GM06990 (cell line): ENCODE measurements around the gene IFTAP.
"Not testable (repeated sequence)": the region's sequence is repeated elsewhere in the genome, so short reads cannot be mapped to it uniquely, and the experiment has no call there.

Experiments used
- DNase-seq: peaks from one replicate; pipeline ENCODE4 v3.0.0-alpha.2; 2011; ENCODE audit not compliant: insufficient read length; ENCODE audit errors: extremely low read depth
- H3K27me3 ChIP-seq: replicated peaks from 2 replicates; pipeline ENCODE4 v1.6.0; 2011; ENCODE audit warnings: low read length; ENCODE audit not compliant: control insufficient read depth, insufficient read depth
- H3K36me3 ChIP-seq: 2 replicates; pipeline ENCODE4 v1.5.1; 2011; ENCODE audit warnings: low read length; ENCODE audit not compliant: control insufficient read depth, insufficient read depth
- H3K4me3 ChIP-seq: replicated peaks from 2 replicates; pipeline ENCODE4 v1.5.1; 2011; ENCODE audit warnings: low read depth, mild to moderate bottlenecking, control low read depth, low read length
- TF ChIP-seq, protein P1 (sequence below): IDR thresholded peaks from 2 replicates; pipeline ENCODE4 v1.5.1; 2011; ENCODE audit warnings: low read length, control low read depth, mild to moderate bottlenecking, inconsistent platforms; ENCODE audit not compliant: insufficient read depth, poor library complexity, severe bottlenecking

The IFTAP gene

DNA sequence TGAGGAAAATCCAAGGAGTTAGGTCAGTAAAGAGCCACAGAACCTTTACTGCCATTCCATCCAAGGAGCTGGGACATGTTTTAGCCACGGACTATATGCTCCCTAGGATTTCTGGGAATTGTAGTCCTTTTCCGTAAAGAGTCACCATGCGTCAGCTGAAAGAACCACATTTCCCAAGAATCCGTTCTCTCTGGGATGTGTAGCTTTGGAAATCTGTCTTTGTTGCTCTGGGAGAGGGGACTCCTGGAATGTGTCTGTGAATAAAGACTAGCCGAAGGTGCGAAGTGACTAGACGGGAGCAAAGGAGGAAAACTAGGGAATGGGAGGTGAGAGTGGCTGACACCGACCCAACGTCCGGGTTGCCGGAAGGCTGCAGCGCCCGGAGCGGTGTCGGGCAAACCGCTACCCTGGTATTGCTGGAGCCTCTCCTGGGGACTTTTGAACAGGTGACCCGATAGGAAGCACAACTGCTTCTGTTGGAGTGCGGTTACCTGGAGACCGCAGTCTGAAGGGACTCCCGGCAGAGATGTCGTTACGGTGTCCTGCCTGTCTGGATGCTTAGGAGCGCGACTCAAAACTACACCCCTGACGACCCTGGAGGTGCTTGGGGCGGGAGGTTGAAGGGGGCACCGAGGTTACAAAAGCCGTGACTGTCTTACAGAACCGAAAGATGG, at the start of gene IFTAP:
TSS of gene IFTAP (plus strand) at position 187 of the 674 bp plus-strand sequence. CDS start 15,602 bp downstream, outside the sequence.
- TF ChIP-seq, protein P1, sequence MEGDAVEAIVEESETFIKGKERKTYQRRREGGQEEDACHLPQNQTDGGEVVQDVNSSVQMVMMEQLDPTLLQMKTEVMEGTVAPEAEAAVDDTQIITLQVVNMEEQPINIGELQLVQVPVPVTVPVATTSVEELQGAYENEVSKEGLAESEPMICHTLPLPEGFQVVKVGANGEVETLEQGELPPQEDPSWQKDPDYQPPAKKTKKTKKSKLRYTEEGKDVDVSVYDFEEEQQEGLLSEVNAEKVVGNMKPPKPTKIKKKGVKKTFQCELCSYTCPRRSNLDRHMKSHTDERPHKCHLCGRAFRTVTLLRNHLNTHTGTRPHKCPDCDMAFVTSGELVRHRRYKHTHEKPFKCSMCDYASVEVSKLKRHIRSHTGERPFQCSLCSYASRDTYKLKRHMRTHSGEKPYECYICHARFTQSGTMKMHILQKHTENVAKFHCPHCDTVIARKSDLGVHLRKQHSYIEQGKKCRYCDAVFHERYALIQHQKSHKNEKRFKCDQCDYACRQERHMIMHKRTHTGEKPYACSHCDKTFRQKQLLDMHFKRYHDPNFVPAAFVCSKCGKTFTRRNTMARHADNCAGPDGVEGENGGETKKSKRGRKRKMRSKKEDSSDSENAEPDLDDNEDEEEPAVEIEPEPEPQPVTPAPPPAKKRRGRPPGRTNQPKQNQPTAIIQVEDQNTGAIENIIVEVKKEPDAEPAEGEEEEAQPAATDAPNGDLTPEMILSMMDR: no peak
- H3K4me3 ChIP-seq: peak within 1 kb of the TSS; percentile 4
- peaks cover 3% of the 10 kb centered on the region for H3K27me3 ChIP-seq
- DNase-seq: no peak
- H3K36me3 ChIP-seq: no peaks in the 10 kb centered on the region

DNA sequence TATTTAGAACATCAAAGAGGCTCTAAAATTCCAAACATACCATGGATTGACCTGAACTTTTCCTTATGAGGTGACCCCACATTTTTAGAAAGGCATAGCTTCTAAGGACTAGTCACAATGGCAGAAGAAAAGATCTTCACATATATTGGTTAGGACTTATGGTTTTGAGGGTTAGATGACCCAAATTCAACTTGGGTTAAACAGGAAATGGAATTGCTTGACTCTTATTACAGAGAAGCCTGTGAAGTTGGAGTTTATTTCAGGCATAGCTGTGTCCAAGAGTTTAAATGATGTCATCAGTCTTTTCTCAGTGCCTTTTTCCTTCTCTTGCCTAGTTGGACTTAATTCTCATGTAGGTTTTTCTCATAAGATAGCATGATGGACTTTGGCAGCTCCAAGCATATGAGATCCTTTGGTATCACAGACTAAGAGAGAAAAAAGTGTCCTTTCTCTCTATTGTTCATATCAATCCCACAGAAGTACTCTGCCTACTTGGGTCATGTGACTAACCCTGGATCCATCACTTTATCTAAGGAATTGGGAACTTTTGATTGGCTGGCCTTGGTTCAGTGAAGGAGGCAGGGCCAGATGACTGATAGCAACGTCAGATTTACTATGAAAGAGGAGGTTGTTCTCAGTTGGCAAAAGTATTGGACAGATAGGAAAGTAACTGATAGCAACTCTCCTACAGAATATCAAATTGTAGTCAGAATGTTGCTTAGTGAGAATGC, 43.8 kb upstream of the IFTAP start:
- no peaks in the 10 kb centered on the region for H3K36me3 ChIP-seq

DNA sequence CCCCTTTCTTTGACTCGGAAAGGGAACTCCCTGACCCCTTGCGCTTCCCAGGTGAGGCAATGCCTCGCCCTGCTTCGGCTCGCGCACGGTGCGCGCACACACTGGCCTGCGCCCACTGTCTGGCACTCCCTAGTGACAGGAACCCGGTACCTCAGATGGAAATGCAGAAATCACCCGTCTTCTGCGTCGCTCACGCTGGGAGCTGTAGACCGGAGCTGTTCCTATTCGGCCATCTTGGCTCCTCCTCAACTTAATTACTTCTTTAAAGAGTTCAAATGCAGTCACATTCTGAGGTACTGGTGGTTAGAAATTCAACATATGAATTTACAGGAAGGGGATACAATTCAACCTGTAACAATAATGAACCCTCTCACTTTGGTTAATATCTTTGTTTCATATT, 36.9 kb upstream of the IFTAP start:
- DNase-seq, H3K4me3 ChIP-seq, H3K36me3 ChIP-seq, H3K27me3 ChIP-seq: not testable (repeated sequence)

More for the DNA sequence above, 43.8 kb upstream of the IFTAP start:
- no peak for DNase-seq
- TF ChIP-seq, protein P1: no peak
- no peaks in the 10 kb centered on the region for H3K27me3 ChIP-seq
- no peak overlapping the region for H3K4me3 ChIP-seq

- Histone ChIP-seq H3K36me3 (no peaks in the 10 kb centered on the region), H3K27me3 (no peaks in the 10 kb centered on the region; the same call in 1 of the 2 replicates), H3K4me3 (no peak overlapping the region)
- TF ChIP-seq, protein P1: no peak
- no peak for DNase-seq
Measured at GRCh38 chr11:36557991-36558390, 36.3 kb upstream of the IFTAP start.

DNA sequence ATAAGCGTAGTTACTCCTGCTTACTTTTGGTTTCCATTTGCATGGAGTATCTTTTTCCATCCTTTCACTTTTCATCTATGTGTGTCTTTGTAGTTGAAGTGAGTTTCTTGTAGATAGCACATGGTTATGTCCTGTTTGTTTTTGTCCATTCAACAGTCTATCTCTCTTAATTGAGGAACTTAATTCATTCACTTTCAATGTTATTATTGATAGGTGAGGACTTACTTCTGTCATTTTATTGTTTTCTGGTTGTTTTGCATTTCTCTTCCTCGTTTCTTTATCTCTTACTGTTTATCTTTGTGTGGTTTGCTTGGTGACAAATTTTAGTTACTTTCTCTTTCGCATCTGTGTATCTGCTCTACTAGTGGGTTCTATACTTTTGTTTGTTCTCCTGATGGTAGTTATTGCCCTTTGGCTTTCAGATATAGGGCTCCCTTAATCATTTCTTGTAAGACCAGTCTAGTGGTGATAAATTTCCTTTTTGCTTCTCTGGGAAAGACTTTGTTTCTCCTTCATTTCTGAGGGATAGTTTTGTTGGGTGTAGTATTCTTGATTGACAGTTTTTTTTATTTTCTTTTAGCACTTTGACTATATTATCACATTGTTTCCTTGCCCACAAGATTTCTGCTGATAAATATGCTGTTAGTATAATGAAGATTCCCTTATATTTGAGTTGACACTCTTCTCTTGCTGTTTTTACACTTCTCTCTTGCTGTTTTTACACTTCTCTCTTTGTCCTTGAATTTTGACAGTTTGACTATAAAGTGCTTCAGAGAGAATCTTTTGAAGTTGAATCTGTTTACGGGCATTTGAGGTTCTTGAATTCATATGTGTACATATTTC, 35.5 kb upstream of the IFTAP start:
- TF ChIP-seq, protein P1: no peak
- no peaks in the 10 kb centered on the region; the same call in 1 of the 2 replicates for H3K27me3 ChIP-seq
- H3K4me3 ChIP-seq: 0 out of 2 replicates have a peak overlapping the region, but pooled peaks have one; percentile 11
- no peaks in the 10 kb centered on the region for H3K36me3 ChIP-seq
- no peak for DNase-seq
